Measurements from ENCODE around the gene PAK4.

GRCh38 chr19:39173502-39173991 lies 48.0 kb downstream of the PAK4 start:
- TF ChIP-seq POLR2AphosphoS5 (IDR thresholded peaks at IDR 0.05) (no peak), CTCF (IDR thresholded peaks at IDR 0.05) (no peak), POLR2A (IDR thresholded peaks at IDR 0.05) (no peak)
